Activated T-helper 17 cell treated with anti-CD3 and anti-CD28 coated beads, Interleukin-2, amount 50 U/mL, for 72 hours (primary cell): ENCODE results near the gene PCYT1B. TPM values are rescaled to one million over a fixed set of nuclear protein-coding genes. Genes with fewer than 3 reads are reported as not detected.
A peak's percentile ranks its signal among the peaks of the same experiment; 100 is the strongest.
"Not testable (repeated sequence)": the region's sequence is repeated elsewhere in the genome, so short reads cannot be mapped to it uniquely, and the experiment has no call there.

Experiments used
- ATAC-seq: fragments of 150-1000 bp; cut with Tn5 transposase; replicated peaks from 2 replicates; pipeline ENCODE4 v1.10.0; 2021; ENCODE audit warnings: mild to moderate bottlenecking, moderate library complexity
- H3K27ac Mint-ChIP-seq: one replicate; pipeline ENCODE4 v1.8.0; 2022; ENCODE audit warnings: mixed read lengths
- H3K27me3 Mint-ChIP-seq: one replicate; pipeline ENCODE4 v1.8.0; 2022; ENCODE audit warnings: mixed read lengths
- H3K36me3 Mint-ChIP-seq: one replicate; pipeline ENCODE4 v1.8.0; 2022; ENCODE audit warnings: low read depth, mild to moderate bottlenecking, mixed read lengths
- H3K4me1 Mint-ChIP-seq: one replicate; pipeline ENCODE4 v1.8.0; 2022; ENCODE audit warnings: mixed read lengths
- H3K4me3 Mint-ChIP-seq: one replicate; pipeline ENCODE4 v1.8.0; 2022; ENCODE audit warnings: mild to moderate bottlenecking, mixed read lengths
- H3K9me3 Mint-ChIP-seq: one replicate; pipeline ENCODE4 v1.8.0; 2022; ENCODE audit warnings: mixed read lengths
- total RNA-seq, 2 donors: library from RNA; stranded (reverse); gene quantifications; one replicate each; pipeline ENCODE4 v1.2.3, GENCODE V29; 2022

The PCYT1B gene
- total RNA-seq, 2 donors from 2014 or later, result 0.19 to 0.29 TPM

- H3K9me3 Mint-ChIP-seq, result no peaks in the 10 kb centered on the region
- H3K36me3 Mint-ChIP-seq, result no peaks in the 10 kb centered on the region
- no peak overlapping the region for H3K27ac Mint-ChIP-seq
- no peaks in the 10 kb centered on the region for H3K4me1 Mint-ChIP-seq
- no peak overlapping the region for H3K4me3 Mint-ChIP-seq
- no peaks in the 10 kb centered on the region for H3K27me3 Mint-ChIP-seq
- no peak for ATAC-seq
Measured at GRCh38 chrX:24659106-24659505, 12.0 kb upstream of the PCYT1B start.

GRCh38 chrX:24658421-24658820 lies 11.3 kb upstream of the PCYT1B start:
- H3K4me1 Mint-ChIP-seq, result no peaks in the 10 kb centered on the region
- ATAC-seq, result no peak

GRCh38 chrX:24657671-24658386 lies 10.7 kb upstream of the PCYT1B start:
- H3K27me3 Mint-ChIP-seq, result no peaks in the 10 kb centered on the region
- no peaks in the 10 kb centered on the region for H3K4me1 Mint-ChIP-seq
- no peak for ATAC-seq
- H3K27ac Mint-ChIP-seq, result no peak overlapping the region
- H3K9me3 Mint-ChIP-seq, result no peaks in the 10 kb centered on the region
- no peak overlapping the region for H3K4me3 Mint-ChIP-seq
- H3K36me3 Mint-ChIP-seq, result no peaks in the 10 kb centered on the region

More at GRCh38 chrX:24658421-24658820, 11.3 kb upstream of the PCYT1B start:
- Mint-ChIP-seq H3K27me3 (no peaks in the 10 kb centered on the region), H3K9me3 (no peaks in the 10 kb centered on the region), H3K27ac (no peak overlapping the region), H3K36me3 (no peaks in the 10 kb centered on the region), H3K4me3 (no peak overlapping the region)

- not testable (repeated sequence) for ATAC-seq, H3K4me1 Mint-ChIP-seq, H3K4me3 Mint-ChIP-seq, H3K27me3 Mint-ChIP-seq, H3K27ac Mint-ChIP-seq, H3K9me3 Mint-ChIP-seq, H3K36me3 Mint-ChIP-seq
Measured at GRCh38 chrX:24655679-24656078, 8.5 kb upstream of the PCYT1B start.

GRCh38 chrX:24651783-24652182 lies 4.6 kb upstream of the PCYT1B start:
- Mint-ChIP-seq H3K9me3 (no peaks in the 10 kb centered on the region), H3K27me3 (peaks cover 11% of the 10 kb centered on the region), H3K27ac (no peak overlapping the region), H3K36me3 (no peaks in the 10 kb centered on the region), H3K4me3 (no peak overlapping the region), H3K4me1 (peaks cover 6% of the 10 kb centered on the region)
- ATAC-seq, result no peak

- no peaks in the 10 kb centered on the region for H3K36me3 Mint-ChIP-seq
- ATAC-seq, result no peak
- peaks cover 7% of the 10 kb centered on the region for H3K4me1 Mint-ChIP-seq
- H3K27ac Mint-ChIP-seq, result no peak overlapping the region
- no peak overlapping the region for H3K4me3 Mint-ChIP-seq
- H3K9me3 Mint-ChIP-seq, result no peaks in the 10 kb centered on the region
- H3K27me3 Mint-ChIP-seq, result peaks cover 11% of the 10 kb centered on the region
Measured at GRCh38 chrX:24648495-24648894, 1.3 kb upstream of the PCYT1B start.

GRCh38 chrX:24646745-24647182 lies 383 bp downstream of the PCYT1B start:
- H3K27me3 Mint-ChIP-seq, result peaks cover 11% of the 10 kb centered on the region
- H3K4me3 Mint-ChIP-seq, result peak overlapping the region; percentile 72
- peaks cover 7% of the 10 kb centered on the region for H3K4me1 Mint-ChIP-seq
- no peaks in the 10 kb centered on the region for H3K9me3 Mint-ChIP-seq
- no peaks in the 10 kb centered on the region for H3K36me3 Mint-ChIP-seq
- H3K27ac Mint-ChIP-seq, result peak overlapping the region; percentile 31
- peak; percentile 41 for ATAC-seq

GRCh38 chrX:24646006-24646405 lies 1.1 kb downstream of the PCYT1B start:
- Mint-ChIP-seq H3K4me3 (no peak overlapping the region), H3K36me3 (no peaks in the 10 kb centered on the region), H3K27me3 (peaks cover 11% of the 10 kb centered on the region), H3K4me1 (peaks cover 7% of the 10 kb centered on the region), H3K9me3 (no peaks in the 10 kb centered on the region), H3K27ac (no peak overlapping the region)
- no peak for ATAC-seq

- Mint-ChIP-seq H3K27ac (no peak overlapping the region), H3K4me1 (peaks cover 7% of the 10 kb centered on the region), H3K36me3 (no peaks in the 10 kb centered on the region), H3K4me3 (no peak overlapping the region), H3K9me3 (no peaks in the 10 kb centered on the region), H3K27me3 (peaks cover 7% of the 10 kb centered on the region)
- no peak for ATAC-seq
Measured at GRCh38 chrX:24643116-24643515, 4.0 kb downstream of the PCYT1B start.

- no peaks in the 10 kb centered on the region for H3K4me1 Mint-ChIP-seq
- H3K27me3 Mint-ChIP-seq, result peaks cover 6% of the 10 kb centered on the region
- H3K4me3 Mint-ChIP-seq, result no peak overlapping the region
- H3K9me3 Mint-ChIP-seq, result no peaks in the 10 kb centered on the region
- H3K27ac Mint-ChIP-seq, result no peak overlapping the region
- H3K36me3 Mint-ChIP-seq, result no peaks in the 10 kb centered on the region
- ATAC-seq, result no peak
Measured at GRCh38 chrX:24629701-24630100, 17.4 kb downstream of the PCYT1B start.

- no peaks in the 10 kb centered on the region for H3K9me3 Mint-ChIP-seq
- H3K4me1 Mint-ChIP-seq, result no peaks in the 10 kb centered on the region
- no peaks in the 10 kb centered on the region for H3K27me3 Mint-ChIP-seq
- H3K27ac Mint-ChIP-seq, result no peak overlapping the region
- no peaks in the 10 kb centered on the region for H3K36me3 Mint-ChIP-seq
- no peak overlapping the region for H3K4me3 Mint-ChIP-seq
- ATAC-seq, result no peak
Measured at GRCh38 chrX:24619647-24620046, 27.5 kb downstream of the PCYT1B start.

GRCh38 chrX:24610516-24610915 lies 36.6 kb downstream of the PCYT1B start:
- Mint-ChIP-seq H3K27me3 (no peaks in the 10 kb centered on the region), H3K36me3 (no peaks in the 10 kb centered on the region), H3K27ac (no peak overlapping the region), H3K4me1 (no peaks in the 10 kb centered on the region), H3K4me3 (no peak overlapping the region), H3K9me3 (no peaks in the 10 kb centered on the region)
- no peak for ATAC-seq

GRCh38 chrX:24607616-24608015 lies 39.5 kb downstream of the PCYT1B start:
- Mint-ChIP-seq H3K27me3 (peaks cover 5% of the 10 kb centered on the region), H3K27ac (no peak overlapping the region), H3K4me1 (no peaks in the 10 kb centered on the region), H3K9me3 (no peaks in the 10 kb centered on the region), H3K4me3 (no peak overlapping the region), H3K36me3 (no peaks in the 10 kb centered on the region)
- ATAC-seq, result no peak

- not testable (repeated sequence) for H3K4me3 Mint-ChIP-seq, H3K4me1 Mint-ChIP-seq, H3K36me3 Mint-ChIP-seq, ATAC-seq, H3K27ac Mint-ChIP-seq, H3K9me3 Mint-ChIP-seq, H3K27me3 Mint-ChIP-seq
Measured at GRCh38 chrX:24605941-24606340, 41.2 kb downstream of the PCYT1B start.

- Mint-ChIP-seq H3K4me1 (no peaks in the 10 kb centered on the region), H3K27me3 (peaks cover 9% of the 10 kb centered on the region), H3K9me3 (no peaks in the 10 kb centered on the region), H3K27ac (no peak overlapping the region), H3K36me3 (no peaks in the 10 kb centered on the region), H3K4me3 (no peak overlapping the region)
- ATAC-seq, result no peak
Measured at GRCh38 chrX:24603191-24603590, 44.0 kb downstream of the PCYT1B start.

GRCh38 chrX:24601858-24602257 lies 45.3 kb downstream of the PCYT1B start:
- peaks cover 9% of the 10 kb centered on the region for H3K27me3 Mint-ChIP-seq
- no peak for ATAC-seq

More at GRCh38 chrX:24601858-24602257, 45.3 kb downstream of the PCYT1B start:
- Mint-ChIP-seq H3K9me3 (no peaks in the 10 kb centered on the region), H3K36me3 (no peaks in the 10 kb centered on the region), H3K4me1 (no peaks in the 10 kb centered on the region), H3K4me3 (no peak overlapping the region), H3K27ac (no peak overlapping the region)
